Activated naive CD4-positive, alpha-beta T cell treated with anti-CD3 and anti-CD28 coated beads, Interleukin-2, amount 50 U/mL, for 24 hours (primary cell): Measurements from ENCODE around the gene FBLIM1.
"Not testable (repeated sequence)": the region's sequence is repeated elsewhere in the genome, so short reads cannot be mapped to it uniquely, and the experiment has no call there.

Experiments
- H3K27ac Mint-ChIP-seq: one replicate; pipeline ENCODE4 v1.8.0; 2021; ENCODE audit warnings: mild to moderate bottlenecking, mixed read lengths
- H3K27me3 Mint-ChIP-seq: one replicate; pipeline ENCODE4 v1.8.0; 2021; ENCODE audit warnings: mixed read lengths
- H3K36me3 Mint-ChIP-seq: one replicate; pipeline ENCODE4 v1.8.0; 2021; ENCODE audit warnings: mixed read lengths
- H3K4me1 Mint-ChIP-seq: one replicate; pipeline ENCODE4 v1.8.0; 2021; ENCODE audit warnings: mixed read lengths
- H3K4me3 Mint-ChIP-seq: one replicate; pipeline ENCODE4 v1.8.0; 2021; ENCODE audit warnings: mild to moderate bottlenecking, mixed read lengths
- H3K9me3 Mint-ChIP-seq: one replicate; pipeline ENCODE4 v1.8.0; 2021; ENCODE audit warnings: mixed read lengths

FBLIM1 gene

DNA sequence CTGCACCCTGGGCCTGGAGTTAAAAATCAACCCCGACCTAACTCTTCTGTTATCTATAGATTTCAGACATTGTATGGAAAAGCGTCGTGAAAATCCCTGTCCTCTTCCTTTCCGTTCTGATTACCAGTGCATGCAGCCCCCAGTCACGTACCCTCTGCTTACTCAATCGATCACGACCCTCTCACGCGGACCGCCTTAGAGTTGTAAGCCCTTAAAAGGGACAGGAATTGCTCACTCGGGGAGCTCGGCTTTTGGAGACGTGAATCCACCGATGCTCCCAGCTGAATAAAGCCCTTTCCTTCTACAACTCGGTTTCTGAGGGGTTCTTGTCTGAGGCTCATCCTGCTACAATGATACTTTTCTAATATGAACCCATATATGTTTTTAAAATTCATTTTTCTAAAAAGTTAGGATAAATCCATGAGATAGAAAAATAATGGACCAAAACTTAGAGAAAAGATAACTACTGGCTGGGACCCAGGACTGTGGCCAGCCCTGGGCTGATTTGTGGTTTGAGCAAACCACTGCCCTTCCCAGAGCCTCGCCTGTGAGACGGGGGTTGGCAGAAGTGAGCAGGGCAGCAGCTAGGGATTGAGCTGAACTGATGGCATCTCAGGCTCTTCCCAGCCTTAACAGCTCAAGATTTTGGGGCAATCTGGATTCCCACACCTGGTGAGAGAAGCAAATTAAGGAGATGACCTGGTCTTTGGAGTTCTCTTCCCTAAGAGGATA lies 43.8 kb downstream of the FBLIM1 start:
- Mint-ChIP-seq H3K4me1 (no peaks in the 10 kb centered on the region), H3K36me3 (no peaks in the 10 kb centered on the region), H3K27ac (peak overlapping the region; percentile 52), H3K4me3 (no peak overlapping the region), H3K27me3 (no peaks in the 10 kb centered on the region), H3K9me3 (no peaks in the 10 kb centered on the region)

DNA sequence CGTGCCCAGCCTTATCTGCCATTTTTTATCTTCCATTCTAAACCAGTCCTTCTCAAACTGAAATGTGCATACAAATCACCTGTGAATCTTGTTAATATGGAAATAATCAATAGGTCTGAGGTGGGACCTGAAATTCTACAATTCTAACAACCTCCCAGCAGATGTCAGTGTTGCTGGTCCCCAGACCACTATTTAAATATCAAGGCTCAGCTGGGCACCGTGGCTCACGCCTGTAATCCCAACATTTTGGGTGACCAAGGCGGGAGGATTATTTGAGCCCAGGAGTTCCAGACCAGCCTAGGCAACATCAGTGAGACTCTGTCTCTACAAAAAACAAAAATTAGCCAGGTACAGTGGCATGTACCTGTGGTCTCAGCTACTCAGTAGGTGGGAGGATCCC lies 44.8 kb downstream of the FBLIM1 start:
- H3K4me3 Mint-ChIP-seq, result no peak overlapping the region
- no peaks in the 10 kb centered on the region for H3K4me1 Mint-ChIP-seq
- no peaks in the 10 kb centered on the region for H3K9me3 Mint-ChIP-seq
- no peaks in the 10 kb centered on the region for H3K27me3 Mint-ChIP-seq
- no peaks in the 10 kb centered on the region for H3K36me3 Mint-ChIP-seq
- no peak overlapping the region for H3K27ac Mint-ChIP-seq

GRCh38 chr1:15804060-15804459 lies 45.5 kb downstream of the FBLIM1 start:
- Mint-ChIP-seq H3K27ac (no peak overlapping the region), H3K4me3 (no peak overlapping the region), H3K4me1 (no peaks in the 10 kb centered on the region), H3K36me3 (no peaks in the 10 kb centered on the region), H3K27me3 (no peaks in the 10 kb centered on the region), H3K9me3 (no peaks in the 10 kb centered on the region)

DNA sequence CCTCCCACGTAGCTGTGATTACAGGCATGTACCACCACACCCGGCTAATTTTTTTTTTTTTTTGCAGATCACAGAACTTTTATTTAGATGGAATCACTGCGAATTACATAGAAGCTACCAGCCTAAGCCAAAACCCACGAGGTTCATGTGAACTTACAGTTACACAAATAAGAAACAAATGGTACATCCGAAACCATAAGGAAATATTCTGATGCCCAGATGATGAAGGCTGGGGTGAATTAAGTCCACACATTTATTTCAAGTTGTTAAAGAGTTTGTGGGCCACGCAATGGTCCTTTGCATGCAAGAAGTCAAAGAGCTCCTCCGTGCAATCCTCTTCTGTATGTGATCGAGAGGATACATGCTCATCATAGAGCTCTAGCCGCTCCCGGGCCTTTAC lies 48.5 kb downstream of the FBLIM1 start:
- no peaks in the 10 kb centered on the region for H3K4me1 Mint-ChIP-seq
- H3K27me3 Mint-ChIP-seq, result no peaks in the 10 kb centered on the region
- H3K36me3 Mint-ChIP-seq, result no peaks in the 10 kb centered on the region
- H3K9me3 Mint-ChIP-seq, result no peaks in the 10 kb centered on the region
- no peak overlapping the region for H3K4me3 Mint-ChIP-seq
- no peak overlapping the region for H3K27ac Mint-ChIP-seq

- not testable (repeated sequence) for H3K4me3 Mint-ChIP-seq, H3K9me3 Mint-ChIP-seq, H3K4me1 Mint-ChIP-seq, H3K36me3 Mint-ChIP-seq, H3K27me3 Mint-ChIP-seq, H3K27ac Mint-ChIP-seq
Measured at GRCh38 chr1:15807549-15807948, 49.0 kb downstream of the FBLIM1 start, which contains the start of gene UQCRHL. Gene UQCRHL (minus strand): TSS chr1:15807649. CDS start chr1:15807649, 0 bp downstream.

GRCh38 chr1:15808955-15809354 lies 50.4 kb downstream of the FBLIM1 start:
- Mint-ChIP-seq H3K27ac (no peak overlapping the region), H3K27me3 (no peaks in the 10 kb centered on the region), H3K4me1 (no peaks in the 10 kb centered on the region), H3K9me3 (no peaks in the 10 kb centered on the region), H3K36me3 (no peaks in the 10 kb centered on the region), H3K4me3 (no peak overlapping the region)

DNA sequence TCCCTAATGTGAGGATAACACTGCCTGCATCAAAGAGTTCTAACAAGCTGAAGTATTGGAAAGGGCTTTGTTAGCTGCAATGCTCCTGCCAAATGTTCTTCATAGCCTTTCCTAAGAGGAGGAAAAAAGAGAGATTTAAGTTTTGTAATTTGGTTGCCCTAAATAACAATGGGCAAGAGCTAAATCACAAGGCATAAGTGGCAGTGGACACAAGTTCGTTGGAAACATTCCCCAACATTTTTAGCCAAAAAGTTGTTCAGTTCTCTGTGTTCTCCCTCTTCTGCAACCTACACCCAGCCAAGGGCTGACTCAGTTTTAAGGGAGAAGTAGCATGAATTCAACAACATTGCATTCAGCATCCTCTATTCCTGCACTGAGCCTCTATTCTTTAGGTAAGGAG lies 51.5 kb downstream of the FBLIM1 start:
- Mint-ChIP-seq H3K4me3 (no peak overlapping the region), H3K27ac (no peak overlapping the region), H3K27me3 (no peaks in the 10 kb centered on the region), H3K36me3 (no peaks in the 10 kb centered on the region), H3K9me3 (no peaks in the 10 kb centered on the region), H3K4me1 (no peaks in the 10 kb centered on the region)

GRCh38 chr1:15816674-15817073 lies 58.1 kb downstream of the FBLIM1 start:
- no peak overlapping the region for H3K27ac Mint-ChIP-seq
- H3K27me3 Mint-ChIP-seq, result no peaks in the 10 kb centered on the region
- no peaks in the 10 kb centered on the region for H3K9me3 Mint-ChIP-seq
- H3K4me1 Mint-ChIP-seq, result peaks cover 5% of the 10 kb centered on the region
- no peak overlapping the region for H3K4me3 Mint-ChIP-seq
- H3K36me3 Mint-ChIP-seq, result no peaks in the 10 kb centered on the region

GRCh38 chr1:15820478-15820877 lies 61.9 kb downstream of the FBLIM1 start:
- Mint-ChIP-seq H3K27me3 (no peaks in the 10 kb centered on the region), H3K4me3 (no peak overlapping the region), H3K4me1 (peaks cover 4% of the 10 kb centered on the region), H3K9me3 (no peaks in the 10 kb centered on the region), H3K27ac (no peak overlapping the region), H3K36me3 (no peaks in the 10 kb centered on the region)

GRCh38 chr1:15825800-15826199 lies 67.2 kb downstream of the FBLIM1 start:
- no peak overlapping the region for H3K4me3 Mint-ChIP-seq
- H3K4me1 Mint-ChIP-seq, result peaks cover 15% of the 10 kb centered on the region
- H3K36me3 Mint-ChIP-seq, result no peaks in the 10 kb centered on the region
- H3K9me3 Mint-ChIP-seq, result no peaks in the 10 kb centered on the region
- no peaks in the 10 kb centered on the region for H3K27me3 Mint-ChIP-seq
- peak overlapping the region; percentile 23 for H3K27ac Mint-ChIP-seq

- Mint-ChIP-seq H3K27ac (peak overlapping the region; percentile 79), H3K27me3 (no peaks in the 10 kb centered on the region), H3K4me3 (no peak overlapping the region), H3K4me1 (peaks cover 20% of the 10 kb centered on the region), H3K9me3 (no peaks in the 10 kb centered on the region), H3K36me3 (peaks cover 4% of the 10 kb centered on the region)
Measured at GRCh38 chr1:15826810-15827507, 68.4 kb downstream of the FBLIM1 start.

DNA sequence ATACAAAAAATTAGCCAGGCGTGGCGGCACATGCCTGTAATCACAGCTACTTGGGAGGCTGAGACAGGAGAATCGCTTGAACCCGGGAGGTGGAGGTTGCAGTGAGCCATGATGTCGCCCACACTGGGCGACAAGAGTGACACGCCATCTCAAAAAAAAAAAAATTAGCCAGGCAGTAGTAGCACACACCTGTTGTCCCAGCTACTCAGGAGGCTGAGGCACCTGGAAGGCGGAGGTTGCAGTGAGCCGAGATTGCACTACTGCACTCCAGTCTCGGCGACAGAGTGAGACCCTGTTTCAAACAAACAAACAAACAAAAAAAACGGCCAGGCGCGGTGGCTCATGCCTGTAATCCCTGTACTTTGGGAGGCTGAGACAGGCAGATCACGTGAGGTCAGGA lies 69.0 kb downstream of the FBLIM1 start:
- not testable (repeated sequence) for H3K4me3 Mint-ChIP-seq, H3K27ac Mint-ChIP-seq, H3K27me3 Mint-ChIP-seq, H3K9me3 Mint-ChIP-seq, H3K36me3 Mint-ChIP-seq
- peaks cover 21% of the 10 kb centered on the region for H3K4me1 Mint-ChIP-seq

DNA sequence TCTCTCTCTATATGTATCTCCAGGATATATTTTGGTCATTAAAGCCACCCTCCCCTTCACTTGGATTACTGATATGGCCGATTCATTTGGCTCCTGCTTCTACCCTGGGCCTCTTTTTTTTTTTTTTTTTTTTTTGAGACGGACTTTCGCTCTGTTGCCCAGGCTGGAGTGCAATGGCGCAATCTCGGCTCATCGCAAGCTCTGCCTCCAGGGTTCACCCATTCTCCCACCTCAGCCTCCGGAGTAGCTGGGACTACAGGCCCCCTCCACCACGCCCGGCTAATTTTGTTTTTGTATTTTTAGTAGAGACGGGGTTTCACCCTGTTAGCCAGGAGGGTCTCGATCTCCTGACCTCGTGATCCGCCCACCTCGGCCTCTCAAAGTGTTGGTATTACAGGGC lies 70.3 kb downstream of the FBLIM1 start:
- not testable (repeated sequence) for H3K27me3 Mint-ChIP-seq, H3K4me3 Mint-ChIP-seq, H3K36me3 Mint-ChIP-seq, H3K9me3 Mint-ChIP-seq, H3K27ac Mint-ChIP-seq
- peaks cover 28% of the 10 kb centered on the region for H3K4me1 Mint-ChIP-seq

- Mint-ChIP-seq H3K4me3 (no peak overlapping the region), H3K9me3 (no peaks in the 10 kb centered on the region), H3K27ac (peak overlapping the region; percentile 9), H3K4me1 (peaks cover 34% of the 10 kb centered on the region), H3K27me3 (no peaks in the 10 kb centered on the region), H3K36me3 (peaks cover 4% of the 10 kb centered on the region)
Measured at GRCh38 chr1:15830258-15830657, 71.7 kb downstream of the FBLIM1 start.

- no peaks in the 10 kb centered on the region for H3K9me3 Mint-ChIP-seq
- H3K27ac Mint-ChIP-seq, result peak overlapping the region; percentile 97
- no peaks in the 10 kb centered on the region for H3K27me3 Mint-ChIP-seq
- peaks cover 4% of the 10 kb centered on the region for H3K36me3 Mint-ChIP-seq
- H3K4me1 Mint-ChIP-seq, result peaks cover 34% of the 10 kb centered on the region
- H3K4me3 Mint-ChIP-seq, result peak overlapping the region; percentile 95
Measured at GRCh38 chr1:15833069-15833679, 74.6 kb downstream of the FBLIM1 start.

DNA sequence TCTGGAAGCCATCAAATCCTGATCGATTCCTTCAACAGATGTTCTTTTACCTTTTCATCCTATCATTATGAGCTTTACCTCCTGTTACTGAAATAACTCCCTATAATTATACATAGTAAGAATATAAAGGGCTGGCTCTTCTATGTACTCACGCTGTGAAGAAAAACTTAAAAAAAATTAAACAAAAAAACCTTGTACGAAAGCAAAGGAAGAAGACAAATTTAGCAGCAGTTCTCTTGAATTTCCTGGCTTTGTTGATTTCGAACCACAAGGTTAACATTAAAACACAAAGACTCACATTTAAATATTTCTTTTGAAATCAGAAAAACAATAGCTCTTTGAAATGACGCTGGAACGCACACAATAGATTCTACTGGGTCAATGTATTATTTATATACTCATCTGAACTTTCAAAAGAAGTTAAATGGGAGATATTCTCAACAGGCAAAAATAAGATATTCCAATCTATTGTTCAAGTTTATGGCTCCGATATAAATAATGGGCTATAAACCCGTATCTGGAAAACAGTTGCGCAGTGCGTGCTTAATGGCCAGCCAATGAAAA lies 75.3 kb downstream of the FBLIM1 start:
- H3K9me3 Mint-ChIP-seq, result no peaks in the 10 kb centered on the region
- H3K27ac Mint-ChIP-seq, result peak overlapping the region; percentile 97
- H3K36me3 Mint-ChIP-seq, result peaks cover 4% of the 10 kb centered on the region
- peaks cover 34% of the 10 kb centered on the region for H3K4me1 Mint-ChIP-seq
- H3K4me3 Mint-ChIP-seq, result peak overlapping the region; percentile 95
- H3K27me3 Mint-ChIP-seq, result no peaks in the 10 kb centered on the region
